HEK293 (cell line): ENCODE data around the gene RASGRF2.

Experiments used
- CTCF ChIA-PET: fragments of 350-600 bp; formaldehyde crosslinking; extraction: SDS; loops from one replicate; lab custom pipeline; 2021; ENCODE audit warnings: antibody characterized with exemption; lab: Yijun Ruan, JAX
- POLR2A ChIA-PET: fragments of 300-600 bp; formaldehyde crosslinking; extraction: SDS; loops from one replicate; lab custom pipeline; 2020; ENCODE audit warnings: antibody characterized with exemption, inconsistent platforms; lab: Yijun Ruan, JAX
- H3K27ac ChIP-seq: fragments of 200-500 bp; sonication (Bioruptor generic); 2 replicates; pipeline ENCODE4 v1.5.1; 2014; ENCODE audit warnings: low read depth, low read length, control low read depth, inconsistent platforms; ENCODE audit errors: extremely low read depth
- H3K36me3 ChIP-seq, 2 experiments: fragments of 200-500 bp in 1 of 2; sonication (Bioruptor generic) in 1 of 2; 1 replicate in 1 of 2; 2 replicates in 1 of 2; pipeline ENCODE4 v1.5.1; 2014 to 2017; ENCODE audit warnings: inconsistent platforms in 2 of 2, low read length in 2 of 2; ENCODE audit not compliant: control insufficient read depth in 2 of 2, insufficient read depth in 1 of 2
- H3K4me1 ChIP-seq: fragments of 200-500 bp; sonication (Bioruptor generic); 2 replicates; pipeline ENCODE4 v1.5.1; 2014; ENCODE audit warnings: mild to moderate bottlenecking, low read length, inconsistent platforms; ENCODE audit not compliant: control insufficient read depth, insufficient read depth
- H3K4me3 ChIP-seq: 2 replicates; pipeline ENCODE4 v1.5.1; 2011; ENCODE audit warnings: low read depth, mild to moderate bottlenecking, control low read depth, low read length, moderate library complexity
- H3K9me3 ChIP-seq: fragments of 200-500 bp; sonication (Bioruptor generic); 2 replicates; pipeline ENCODE4 v1.5.1; 2014; ENCODE audit warnings: low read depth, low read length, inconsistent platforms; ENCODE audit not compliant: control insufficient read depth, insufficient read depth
- GFI1B ChIP-seq: fragments of 450-650 bp; formaldehyde crosslinking; IDR thresholded peaks from 2 replicates; pipeline ENCODE4 v1.5.1; 2016; ENCODE audit warnings: missing biosample characterization, missing genetic modification characterization
- KLF9 ChIP-seq: fragments of 450-650 bp; formaldehyde crosslinking; IDR thresholded peaks from 2 replicates; pipeline ENCODE4 v1.5.1; 2016; ENCODE audit warnings: missing biosample characterization, missing genetic modification characterization, low read depth
- SP3 ChIP-seq: fragments of 450-650 bp; formaldehyde crosslinking; IDR thresholded peaks from 2 replicates; pipeline ENCODE4 v1.5.1; 2016; ENCODE audit warnings: missing biosample characterization, missing genetic modification characterization
- TRIM28 ChIP-seq: IDR thresholded peaks from 2 replicates; pipeline ENCODE4 v1.6.1; 2011; ENCODE audit warnings: low read length, control low read depth, borderline replicate concordance
- YY1 ChIP-seq: fragments of 450-650 bp; formaldehyde crosslinking; IDR thresholded peaks from 2 replicates; pipeline ENCODE4 v1.5.1; 2018; ENCODE audit warnings: missing biosample characterization, missing genetic modification characterization
- ZNF133 ChIP-seq: fragments of 450-650 bp; formaldehyde crosslinking; IDR thresholded peaks from 2 replicates; pipeline ENCODE4 v1.5.1; 2016; ENCODE audit warnings: missing biosample characterization, missing genetic modification characterization
- ZNF138 ChIP-seq: fragments of 450-650 bp; formaldehyde crosslinking; IDR thresholded peaks from 2 replicates; pipeline ENCODE4 v1.5.1; 2016; ENCODE audit warnings: missing biosample characterization, missing genetic modification characterization, borderline replicate concordance
- ZNF19 ChIP-seq: fragments of 450-650 bp; formaldehyde crosslinking; IDR thresholded peaks from 2 replicates; pipeline ENCODE4; 2016; ENCODE audit warnings: missing biosample characterization, missing genetic modification characterization, low read depth
- ZNF624 ChIP-seq: fragments of 450-650 bp; formaldehyde crosslinking; IDR thresholded peaks from 2 replicates; pipeline ENCODE4 v1.5.1; 2017; ENCODE audit warnings: missing biosample characterization, missing genetic modification characterization
- ZNF626 ChIP-seq: fragments of 450-650 bp; sonication (Bioruptor Pico); formaldehyde crosslinking; IDR thresholded peaks from 2 replicates; pipeline ENCODE4 v1.5.1; 2018; ENCODE audit warnings: missing biosample characterization, missing genetic modification characterization, inconsistent platforms
- ZNF76 ChIP-seq: fragments of 450-650 bp; formaldehyde crosslinking; IDR thresholded peaks from 2 replicates; pipeline ENCODE4; 2016; ENCODE audit warnings: low read depth, missing biosample characterization, missing genetic modification characterization, borderline replicate concordance
- ZNF785 ChIP-seq: fragments of 450-650 bp; formaldehyde crosslinking; IDR thresholded peaks from 2 replicates; pipeline ENCODE4 v1.5.1; 2016; ENCODE audit warnings: missing biosample characterization, missing genetic modification characterization
- TF ChIP-seq, protein P1 (sequence below): fragments of 450-650 bp; formaldehyde crosslinking; IDR thresholded peaks from 2 replicates; pipeline ENCODE4 v1.5.1; 2016; ENCODE audit warnings: missing biosample characterization, missing genetic modification characterization
- TF ChIP-seq, protein P2 (sequence below): fragments of 450-650 bp; IDR thresholded peaks from 2 replicates; pipeline ENCODE4 v1.5.1; 2018; ENCODE audit warnings: missing biosample characterization, mild to moderate bottlenecking, missing genetic modification characterization
- TF ChIP-seq, protein P3 (sequence below): fragments of 450-650 bp; formaldehyde crosslinking; IDR thresholded peaks from 2 replicates; pipeline ENCODE4 v1.5.1; 2016; ENCODE audit warnings: missing biosample characterization, missing genetic modification characterization
- TF ChIP-seq, protein P4 (sequence below): fragments of 450-650 bp; formaldehyde crosslinking; IDR thresholded peaks from 2 replicates; pipeline ENCODE4 v1.5.1; 2016; ENCODE audit warnings: missing biosample characterization, missing genetic modification characterization
- TF ChIP-seq, protein P5 (sequence below): fragments of 450-650 bp; formaldehyde crosslinking; IDR thresholded peaks from 2 replicates; pipeline ENCODE4 v1.5.1; 2017; ENCODE audit warnings: missing biosample characterization, missing genetic modification characterization
- TF ChIP-seq, protein P6 (sequence below): fragments of 450-650 bp; formaldehyde crosslinking; IDR thresholded peaks from 2 replicates; pipeline ENCODE4 v1.5.1; 2016; ENCODE audit warnings: missing biosample characterization, missing genetic modification characterization

RASGRF2 gene

DNA sequence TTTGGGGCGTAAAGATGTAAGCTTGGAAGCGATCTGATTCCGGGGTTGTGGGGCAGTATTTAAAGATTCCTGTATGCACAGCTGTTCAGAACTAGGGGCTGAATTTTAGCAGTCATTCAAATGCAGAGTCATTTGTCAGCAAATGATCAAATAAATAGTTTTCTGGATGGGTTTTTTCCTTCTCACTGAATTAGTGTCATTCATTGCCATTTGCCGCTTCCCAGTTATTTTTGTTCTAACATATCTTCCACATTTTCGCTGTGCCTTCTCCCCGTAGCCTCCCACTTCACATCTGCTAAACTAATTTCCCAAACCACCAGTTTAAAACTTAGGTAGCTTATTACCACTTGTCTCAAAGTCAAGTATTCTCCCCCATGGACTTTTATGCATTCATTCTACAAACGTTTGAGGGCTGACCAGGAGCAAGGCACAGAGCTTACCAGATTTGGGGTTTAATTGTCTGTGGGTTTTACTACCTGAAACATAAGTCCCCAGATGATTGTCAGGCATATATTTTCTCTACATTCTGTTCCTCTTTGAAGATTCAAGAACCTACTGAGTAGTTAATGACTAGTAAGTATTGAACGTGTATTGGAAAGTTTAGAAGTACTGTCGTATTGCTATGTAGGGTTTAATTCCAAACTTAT lies 231.7 kb downstream of the RASGRF2 start:
- Histone ChIP-seq H3K4me1 (no peaks in the 10 kb centered on the region), H3K36me3 (no peaks in the 10 kb centered on the region), H3K9me3 (no peaks in the 10 kb centered on the region), H3K4me3 (no peak overlapping the region), H3K27ac (no peak overlapping the region)
- TF ChIP-seq, protein P1, sequence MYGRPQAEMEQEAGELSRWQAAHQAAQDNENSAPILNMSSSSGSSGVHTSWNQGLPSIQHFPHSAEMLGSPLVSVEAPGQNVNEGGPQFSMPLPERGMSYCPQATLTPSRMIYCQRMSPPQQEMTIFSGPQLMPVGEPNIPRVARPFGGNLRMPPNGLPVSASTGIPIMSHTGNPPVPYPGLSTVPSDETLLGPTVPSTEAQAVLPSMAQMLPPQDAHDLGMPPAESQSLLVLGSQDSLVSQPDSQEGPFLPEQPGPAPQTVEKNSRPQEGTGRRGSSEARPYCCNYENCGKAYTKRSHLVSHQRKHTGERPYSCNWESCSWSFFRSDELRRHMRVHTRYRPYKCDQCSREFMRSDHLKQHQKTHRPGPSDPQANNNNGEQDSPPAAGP: no peak
- TF ChIP-seq GFI1B (tag by site-specific recombination): no peak
- TF ChIP-seq, protein P2, sequence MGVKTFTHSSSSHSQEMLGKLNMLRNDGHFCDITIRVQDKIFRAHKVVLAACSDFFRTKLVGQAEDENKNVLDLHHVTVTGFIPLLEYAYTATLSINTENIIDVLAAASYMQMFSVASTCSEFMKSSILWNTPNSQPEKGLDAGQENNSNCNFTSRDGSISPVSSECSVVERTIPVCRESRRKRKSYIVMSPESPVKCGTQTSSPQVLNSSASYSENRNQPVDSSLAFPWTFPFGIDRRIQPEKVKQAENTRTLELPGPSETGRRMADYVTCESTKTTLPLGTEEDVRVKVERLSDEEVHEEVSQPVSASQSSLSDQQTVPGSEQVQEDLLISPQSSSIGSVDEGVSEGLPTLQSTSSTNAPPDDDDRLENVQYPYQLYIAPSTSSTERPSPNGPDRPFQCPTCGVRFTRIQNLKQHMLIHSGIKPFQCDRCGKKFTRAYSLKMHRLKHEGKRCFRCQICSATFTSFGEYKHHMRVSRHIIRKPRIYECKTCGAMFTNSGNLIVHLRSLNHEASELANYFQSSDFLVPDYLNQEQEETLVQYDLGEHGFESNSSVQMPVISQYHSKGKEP (tag by site-specific recombination): no peak
- no peak for TF ChIP-seq KLF9 (tag by site-specific recombination)
- TF ChIP-seq ZNF626: no peak
- no peak for TF ChIP-seq ZNF133 (tag by site-specific recombination)
- TF ChIP-seq, protein P3, sequence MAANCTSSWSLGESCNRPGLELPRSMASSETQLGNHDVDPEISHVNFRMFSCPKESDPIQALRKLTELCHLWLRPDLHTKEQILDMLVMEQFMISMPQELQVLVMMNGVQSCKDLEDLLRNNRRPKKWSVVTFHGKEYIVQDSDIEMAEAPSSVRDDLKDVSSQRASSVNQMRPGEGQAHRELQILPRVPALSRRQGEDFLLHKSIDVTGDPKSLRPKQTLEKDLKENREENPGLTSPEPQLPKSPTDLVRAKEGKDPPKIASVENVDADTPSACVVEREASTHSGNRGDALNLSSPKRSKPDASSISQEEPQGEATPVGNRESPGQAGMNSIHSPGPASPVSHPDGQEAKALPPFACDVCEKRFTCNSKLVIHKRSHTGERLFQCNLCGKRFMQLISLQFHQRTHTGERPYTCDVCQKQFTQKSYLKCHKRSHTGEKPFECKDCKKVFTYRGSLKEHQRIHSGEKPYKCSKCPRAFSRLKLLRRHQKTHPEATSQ (tag by site-specific recombination): no peak
- TF ChIP-seq TRIM28: no peak
- TF ChIP-seq YY1 (tag by site-specific recombination): no peak
- TF ChIP-seq, protein P4, sequence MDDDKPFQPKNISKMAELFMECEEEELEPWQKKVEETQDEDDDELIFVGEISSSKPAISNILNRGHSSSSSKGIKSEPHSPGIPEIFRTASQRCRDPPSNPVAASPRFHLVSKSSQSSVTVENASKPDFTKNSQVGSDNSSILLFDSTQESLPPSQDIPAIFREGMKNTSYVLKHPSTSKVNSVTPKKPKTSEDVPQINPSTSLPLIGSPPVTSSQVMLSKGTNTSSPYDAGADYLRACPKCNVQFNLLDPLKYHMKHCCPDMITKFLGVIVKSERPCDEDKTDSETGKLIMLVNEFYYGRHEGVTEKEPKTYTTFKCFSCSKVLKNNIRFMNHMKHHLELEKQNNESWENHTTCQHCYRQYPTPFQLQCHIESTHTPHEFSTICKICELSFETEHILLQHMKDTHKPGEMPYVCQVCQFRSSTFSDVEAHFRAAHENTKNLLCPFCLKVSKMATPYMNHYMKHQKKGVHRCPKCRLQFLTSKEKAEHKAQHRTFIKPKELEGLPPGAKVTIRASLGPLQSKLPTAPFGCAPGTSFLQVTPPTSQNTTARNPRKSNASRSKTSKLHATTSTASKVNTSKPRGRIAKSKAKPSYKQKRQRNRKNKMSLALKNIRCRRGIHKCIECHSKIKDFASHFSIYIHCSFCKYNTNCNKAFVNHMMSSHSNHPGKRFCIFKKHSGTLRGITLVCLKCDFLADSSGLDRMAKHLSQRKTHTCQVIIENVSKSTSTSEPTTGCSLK (tag by site-specific recombination): no peak
- no peak for TF ChIP-seq ZNF19 (tag by site-specific recombination)
- no peak for TF ChIP-seq ZNF624
- TF ChIP-seq, protein P5, sequence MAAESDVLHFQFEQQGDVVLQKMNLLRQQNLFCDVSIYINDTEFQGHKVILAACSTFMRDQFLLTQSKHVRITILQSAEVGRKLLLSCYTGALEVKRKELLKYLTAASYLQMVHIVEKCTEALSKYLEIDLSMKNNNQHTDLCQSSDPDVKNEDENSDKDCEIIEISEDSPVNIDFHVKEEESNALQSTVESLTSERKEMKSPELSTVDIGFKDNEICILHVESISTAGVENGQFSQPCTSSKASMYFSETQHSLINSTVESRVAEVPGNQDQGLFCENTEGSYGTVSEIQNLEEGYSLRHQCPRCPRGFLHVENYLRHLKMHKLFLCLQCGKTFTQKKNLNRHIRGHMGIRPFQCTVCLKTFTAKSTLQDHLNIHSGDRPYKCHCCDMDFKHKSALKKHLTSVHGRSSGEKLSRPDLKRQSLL (tag by site-specific recombination): no peak
- no peak for TF ChIP-seq ZNF785 (tag by site-specific recombination)
- TF ChIP-seq, protein P6, sequence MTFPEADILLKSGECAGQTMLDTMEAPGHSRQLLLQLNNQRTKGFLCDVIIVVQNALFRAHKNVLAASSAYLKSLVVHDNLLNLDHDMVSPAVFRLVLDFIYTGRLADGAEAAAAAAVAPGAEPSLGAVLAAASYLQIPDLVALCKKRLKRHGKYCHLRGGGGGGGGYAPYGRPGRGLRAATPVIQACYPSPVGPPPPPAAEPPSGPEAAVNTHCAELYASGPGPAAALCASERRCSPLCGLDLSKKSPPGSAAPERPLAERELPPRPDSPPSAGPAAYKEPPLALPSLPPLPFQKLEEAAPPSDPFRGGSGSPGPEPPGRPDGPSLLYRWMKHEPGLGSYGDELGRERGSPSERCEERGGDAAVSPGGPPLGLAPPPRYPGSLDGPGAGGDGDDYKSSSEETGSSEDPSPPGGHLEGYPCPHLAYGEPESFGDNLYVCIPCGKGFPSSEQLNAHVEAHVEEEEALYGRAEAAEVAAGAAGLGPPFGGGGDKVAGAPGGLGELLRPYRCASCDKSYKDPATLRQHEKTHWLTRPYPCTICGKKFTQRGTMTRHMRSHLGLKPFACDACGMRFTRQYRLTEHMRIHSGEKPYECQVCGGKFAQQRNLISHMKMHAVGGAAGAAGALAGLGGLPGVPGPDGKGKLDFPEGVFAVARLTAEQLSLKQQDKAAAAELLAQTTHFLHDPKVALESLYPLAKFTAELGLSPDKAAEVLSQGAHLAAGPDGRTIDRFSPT: no peak
- no peak for TF ChIP-seq ZNF138 (tag by site-specific recombination)
- TF ChIP-seq SP3 (tag by site-specific recombination): no peak
- no peak for TF ChIP-seq ZNF76 (tag by site-specific recombination)
- ChIA-PET POLR2A (no interaction called here), CTCF (interaction anchor here (0.6 to 1.8 kb wide), 6 partner anchors 234 to 1332 kb away, joined by 3 to 6 read pairs (median 4); no protein-coding TSS in a partner anchor)
